H9 (cell line): ENCODE data around the gene KCNH4. TPM values are rescaled to one million over a fixed set of nuclear protein-coding genes. Genes with fewer than 3 reads are reported as not detected.

Source experiments
- DNase-seq: peaks from one replicate; pipeline ENCODE4 v3.0.0-alpha.2; 2017
- H2AFZ ChIP-seq: one replicate; pipeline ENCODE4 v1.6.1; 2013; ENCODE audit warnings: mild to moderate bottlenecking, low read length, control low read depth, moderate library complexity
- H2AK5ac ChIP-seq: 2 replicates; pipeline ENCODE4 v1.6.1; 2013; ENCODE audit warnings: low read length, control low read depth, mixed read lengths; ENCODE audit not compliant: insufficient read length
- H2BK120ac ChIP-seq: one replicate; pipeline ENCODE4 v1.6.1; 2013; ENCODE audit warnings: low read depth, mild to moderate bottlenecking, low read length, control low read depth, inconsistent platforms; ENCODE audit not compliant: poor library complexity, severe bottlenecking
- H2BK12ac ChIP-seq: 2 replicates; pipeline ENCODE4 v1.6.1; 2013; ENCODE audit warnings: low read length, control low read depth, mixed read lengths, low read depth; ENCODE audit not compliant: insufficient read length
- H2BK15ac ChIP-seq: 2 replicates; pipeline ENCODE4 v1.6.1; 2013; ENCODE audit warnings: low read depth, low read length, control low read depth
- H2BK20ac ChIP-seq: one replicate; pipeline ENCODE4 v1.6.1; 2013; ENCODE audit warnings: low read depth, mild to moderate bottlenecking, low read length, control low read depth, inconsistent platforms; ENCODE audit not compliant: poor library complexity, severe bottlenecking
- H2BK5ac ChIP-seq: 2 replicates; pipeline ENCODE4 v1.6.1; 2013; ENCODE audit warnings: low read length, control low read depth, mixed read lengths; ENCODE audit not compliant: insufficient read length
- H3K14ac ChIP-seq: 2 replicates; pipeline ENCODE4 v1.6.1; 2013; ENCODE audit warnings: low read length, control low read depth; ENCODE audit not compliant: insufficient read depth
- H3K18ac ChIP-seq: 2 replicates; pipeline ENCODE4 v1.6.1; 2013; ENCODE audit warnings: low read depth, mild to moderate bottlenecking, mixed read lengths, low read length, control low read depth; ENCODE audit not compliant: insufficient read length
- H3K23ac ChIP-seq: 2 replicates; pipeline ENCODE4 v1.6.1; 2013; ENCODE audit warnings: low read length, control low read depth, mixed read lengths, low read depth; ENCODE audit not compliant: insufficient read length
- H3K23me2 ChIP-seq: 2 replicates; pipeline ENCODE4 v1.6.1; 2013; ENCODE audit warnings: low read depth, mild to moderate bottlenecking, mixed read lengths, low read length, control low read depth; ENCODE audit not compliant: insufficient read length, poor library complexity, severe bottlenecking
- H3K27ac ChIP-seq: 2 replicates; pipeline ENCODE4 v1.5.1; 2013; ENCODE audit warnings: low read length, control low read depth, mixed read lengths, low read depth; ENCODE audit not compliant: insufficient read length
- H3K27me3 ChIP-seq: 2 replicates; pipeline ENCODE4 v1.6.1; 2013; ENCODE audit warnings: low read length, control low read depth, inconsistent platforms; ENCODE audit not compliant: insufficient read depth
- H3K4ac ChIP-seq: 2 replicates; pipeline ENCODE4 v1.6.1; 2013; ENCODE audit warnings: low read depth, mild to moderate bottlenecking, control low read depth, inconsistent platforms, low read length, moderate library complexity
- H3K4me1 ChIP-seq: 2 replicates; pipeline ENCODE4 v1.6.1; 2013; ENCODE audit warnings: low read length, control low read depth, inconsistent platforms; ENCODE audit not compliant: insufficient read depth
- H3K4me2 ChIP-seq: 2 replicates; pipeline ENCODE4 v1.6.1; 2013; ENCODE audit warnings: low read length, control low read depth, mixed read lengths; ENCODE audit not compliant: insufficient read length, insufficient read depth
- H3K56ac ChIP-seq: 2 replicates; pipeline ENCODE4 v1.6.1; 2013; ENCODE audit warnings: low read depth, mild to moderate bottlenecking, mixed read lengths, low read length, control low read depth; ENCODE audit not compliant: insufficient read length
- H3K79me1 ChIP-seq: 2 replicates; pipeline ENCODE4 v1.6.1; 2013; ENCODE audit warnings: low read depth, mild to moderate bottlenecking, moderate library complexity, low read length, control low read depth, inconsistent platforms; ENCODE audit not compliant: insufficient read depth, poor library complexity, severe bottlenecking
- H3K79me2 ChIP-seq: 2 replicates; pipeline ENCODE4 v1.6.1; 2013; ENCODE audit warnings: low read length, control low read depth, inconsistent platforms; ENCODE audit not compliant: insufficient read depth
- H3K9ac ChIP-seq: 2 replicates; pipeline ENCODE4 v1.6.1; 2013; ENCODE audit warnings: low read length, control low read depth, mixed read lengths; ENCODE audit not compliant: insufficient read length; ENCODE audit errors: extremely low read depth
- H3K9me3 ChIP-seq: one replicate; pipeline ENCODE4 v1.6.1; 2013; ENCODE audit warnings: low read depth, low read length, inconsistent platforms; ENCODE audit not compliant: control insufficient read depth
- H3T11ph ChIP-seq: one replicate; pipeline ENCODE4 v1.6.1; 2013; ENCODE audit warnings: mild to moderate bottlenecking, low read length, control low read depth, inconsistent platforms
- H4K20me1 ChIP-seq: one replicate; pipeline ENCODE4 v1.6.1; 2013; ENCODE audit not compliant: control insufficient read depth, insufficient read length, insufficient read depth
- H4K5ac ChIP-seq: 2 replicates; pipeline ENCODE4 v1.6.1; 2013; ENCODE audit warnings: low read depth, mild to moderate bottlenecking, mixed read lengths, low read length, control low read depth; ENCODE audit not compliant: insufficient read length
- H4K8ac ChIP-seq: replicated peaks from 2 replicates; pipeline ENCODE4 v1.6.1; 2013; ENCODE audit warnings: low read length, control low read depth, mixed read lengths, low read depth; ENCODE audit not compliant: insufficient read length
- H4K91ac ChIP-seq: 2 replicates; pipeline ENCODE4 v1.6.1; 2013; ENCODE audit warnings: low read depth, mild to moderate bottlenecking, moderate library complexity, mixed read lengths, low read length, control low read depth; ENCODE audit not compliant: insufficient read length
- H3K27ac Mint-ChIP-seq, 3 experiments: 2 replicates in 2 of 3; 3 replicates in 1 of 3; pipeline ENCODE4 v1.8.0; 2020 to 2021; ENCODE audit warnings: mixed read lengths in 3 of 3, mild to moderate bottlenecking in 1 of 3, moderate library complexity in 1 of 3
- H3K27me3 Mint-ChIP-seq: 2 replicates; pipeline ENCODE4 v1.8.0; 2021; ENCODE audit warnings: low read depth, mild to moderate bottlenecking, moderate library complexity, mixed read lengths
- H3K36me3 Mint-ChIP-seq, 3 experiments: 2 replicates in 2 of 3; 3 replicates in 1 of 3; pipeline ENCODE4 v1.8.0; 2020 to 2021; ENCODE audit warnings: low read depth in 3 of 3, mixed read lengths in 3 of 3; ENCODE audit not compliant: insufficient read depth in 1 of 3
- H3K4me1 Mint-ChIP-seq, 2 experiments: 2 replicates each; pipeline ENCODE4 v1.8.0; 2020; ENCODE audit warnings: mixed read lengths in 2 of 2
- H3K4me3 Mint-ChIP-seq, 2 experiments: 2 replicates in 1 of 2; 3 replicates in 1 of 2; pipeline ENCODE4 v1.8.0; 2020 to 2021; ENCODE audit warnings: mild to moderate bottlenecking in 2 of 2, mixed read lengths in 2 of 2, moderate library complexity in 1 of 2
- H3K9me3 Mint-ChIP-seq, 2 experiments: 2 replicates in 1 of 2; 3 replicates in 1 of 2; pipeline ENCODE4 v1.8.0; 2020; ENCODE audit warnings: mild to moderate bottlenecking in 2 of 2, mixed read lengths in 2 of 2, moderate library complexity in 1 of 2
- CTCF ChIP-seq: fragments of 200-600 bp; sonication (generic); conservative IDR thresholded peaks from 3 replicates; pipeline ENCODE4 v1.8.0; 2021; ENCODE audit warnings: antibody characterized with exemption, mild to moderate bottlenecking
- WGBS: extraction: QIAGEN DNeasy Blood & Tissue Kit; methylation state at CpG from one replicate; pipeline ENCODE4 v1.1.7; 2013; ENCODE audit warnings: missing lambda C conversion rate, low lambda C conversion rate, mixed read lengths; ENCODE audit not compliant: insufficient read length; ENCODE audit errors: extremely low coverage; 5-methylcytosine and 5-hydroxymethylcytosine counted together
- total RNA-seq: library from RNA; stranded (reverse); gene quantifications from 2 replicates; pipeline ENCODE4 v1.2.1, GENCODE V29; 2021

KCNH4 gene
- total RNA-seq, 1 experiment from 2014 or later, result not detected

GRCh38 chr17:42200706-42201457 lies 19.9 kb upstream of the KCNH4 start:
- Histone ChIP-seq H3K79me1 (no peaks in the 10 kb centered on the region), H3K23me2 (no peaks in the 10 kb centered on the region), H3K4me1 (no peaks in the 10 kb centered on the region), H4K8ac (no peak overlapping the region), H2BK15ac (no peak overlapping the region), H4K20me1 (no peaks in the 10 kb centered on the region), H2AK5ac (no peak overlapping the region), H2BK5ac (no peak overlapping the region), H3K4me2 (no peak overlapping the region), H3T11ph (no peak overlapping the region), H3K9me3 (no peaks in the 10 kb centered on the region), H4K5ac (no peak overlapping the region), H3K27ac (no peak overlapping the region), H3K4ac (no peak overlapping the region), H3K23ac (no peak overlapping the region), H3K18ac (no peak overlapping the region), H2BK12ac (no peak overlapping the region), H3K9ac (no peak overlapping the region), H2AFZ (no peak overlapping the region), H3K79me2 (no peaks in the 10 kb centered on the region), H2BK120ac (no peak overlapping the region), H3K56ac (no peak overlapping the region), H2BK20ac (no peak overlapping the region), H3K14ac (no peak overlapping the region), H3K27me3 (no peaks in the 10 kb centered on the region), H4K91ac (no peak overlapping the region)
- no CpG with 5 or more reads among the region's 14 CpGs for WGBS
- no peaks in the 10 kb centered on the region for H3K9me3 Mint-ChIP-seq
- peaks cover 0 to 3% of the 10 kb centered on the region in 2 experiments; a peak in 2 of 4 replicates for H3K4me1 Mint-ChIP-seq
- peak overlapping the region in 1 of 3 experiments; percentile 5; a peak in 1 of 7 replicates for H3K27ac Mint-ChIP-seq
- DNase-seq, result no peak
- peaks cover 3 to 36% (median 34%) of the 10 kb centered on the region in 3 experiments; a peak in 6 of 7 replicates for H3K36me3 Mint-ChIP-seq
- H3K27me3 Mint-ChIP-seq, result no peaks in the 10 kb centered on the region
- no peak overlapping the region for H3K4me3 Mint-ChIP-seq
- TF ChIP-seq CTCF, result no peak
